CD4-positive, alpha-beta T cell treated with Interleukin-2 at 100 ng/mL for 4 hours (primary cell): ENCODE results near the gene CPNE1.

Source experiments
- DNase-seq: peaks from one replicate; pipeline ENCODE4 v3.0.0-alpha.2; 2020; ENCODE audit warnings: low spot score

Gene CPNE1

GRCh38 chr20:35653893-35654292, 10.8 kb downstream of the CPNE1 start:
- no peak for DNase-seq

GRCh38 chr20:35653430-35653734, 11.3 kb downstream of the CPNE1 start:
- DNase-seq = no peak

GRCh38 chr20:35652641-35653429, 11.9 kb downstream of the CPNE1 start:
- DNase-seq = no peak

- DNase-seq = no peak
Measured at GRCh38 chr20:35651958-35652357, 12.7 kb downstream of the CPNE1 start.

GRCh38 chr20:35650632-35651031, 14.1 kb downstream of the CPNE1 start:
- no peak for DNase-seq

- DNase-seq = no peak
Measured at GRCh38 chr20:35648836-35649235, 15.9 kb downstream of the CPNE1 start.

- no peak for DNase-seq
Measured at GRCh38 chr20:35644806-35645205, 19.9 kb downstream of the CPNE1 start.

GRCh38 chr20:35643045-35643444, 21.7 kb downstream of the CPNE1 start:
- no peak for DNase-seq

- DNase-seq = no peak
Measured at GRCh38 chr20:35641743-35642142, 23.0 kb downstream of the CPNE1 start.

GRCh38 chr20:35640724-35641123, 24.0 kb downstream of the CPNE1 start:
- no peak for DNase-seq

GRCh38 chr20:35638751-35639150, 25.9 kb downstream of the CPNE1 start:
- DNase-seq = no peak

GRCh38 chr20:35637276-35637675, 27.4 kb downstream of the CPNE1 start:
- no peak for DNase-seq

- DNase-seq = no peak
Measured at GRCh38 chr20:35636095-35636494, 28.6 kb downstream of the CPNE1 start.

GRCh38 chr20:35635652-35636051, 29.0 kb downstream of the CPNE1 start:
- DNase-seq = no peak

- DNase-seq = no peak
Measured at GRCh38 chr20:35632539-35633115, 32.1 kb downstream of the CPNE1 start.

- DNase-seq = no peak
Measured at GRCh38 chr20:35630636-35631035, 34.1 kb downstream of the CPNE1 start.

GRCh38 chr20:35629427-35630145, 35.1 kb downstream of the CPNE1 start:
- DNase-seq = no peak

- no peak for DNase-seq
Measured at GRCh38 chr20:35627121-35627520, 37.6 kb downstream of the CPNE1 start.

GRCh38 chr20:35626386-35627001, 38.2 kb downstream of the CPNE1 start:
- DNase-seq = no peak

- DNase-seq = no peak
Measured at GRCh38 chr20:35625584-35626385, 38.9 kb downstream of the CPNE1 start.

GRCh38 chr20:35621560-35621946, 43.1 kb downstream of the CPNE1 start:
- no peak for DNase-seq
